Thoracic aorta (tissue), 2 donors: ENCODE results near the gene MYT1. TPM values are rescaled to one million over a fixed set of nuclear protein-coding genes. Genes with fewer than 3 reads are reported as not detected.

Source experiments
- ATAC-seq: fragments of 150-250 bp; one replicate; pipeline ENCODE4 v1.8.0; 2017; ENCODE audit warnings: low read depth; ENCODE audit not compliant: insufficient number of reproducible peaks, low FRiP score
- DNase-seq: peaks from one replicate; pipeline ENCODE4 v3.0.0-alpha.2; 2020; ENCODE audit warnings: low spot score
- H3K27ac ChIP-seq, 2 donors: fragments of 200-600 bp; sonication (generic); 1 replicate in 1 of 2; 2 replicates in 1 of 2; pipeline ENCODE4 v1.5.1; 2016; ENCODE audit warnings: mild to moderate bottlenecking in 2 of 2, moderate library complexity in 2 of 2
- H3K27me3 ChIP-seq: fragments of 200-600 bp; sonication (generic); replicated peaks from 2 replicates; pipeline ENCODE4 v1.6.0; 2016; ENCODE audit warnings: mild to moderate bottlenecking; ENCODE audit not compliant: insufficient read depth
- H3K36me3 ChIP-seq: fragments of 200-600 bp; sonication (generic); one replicate; pipeline ENCODE4 v1.5.1; 2016
- H3K4me1 ChIP-seq, 2 donors: fragments of 200-600 bp; sonication (generic); 1 replicate in 1 of 2; 2 replicates in 1 of 2; pipeline versions ENCODE4 v1.5.1 to v1.6.0; 2016; ENCODE audit warnings: low read depth in 2 of 2, mild to moderate bottlenecking in 1 of 2; ENCODE audit not compliant: control insufficient read depth in 1 of 2
- H3K4me3 ChIP-seq: fragments of 200-600 bp; sonication (generic); 2 replicates; pipeline ENCODE4 v1.5.1; 2016; ENCODE audit warnings: mild to moderate bottlenecking
- H3K9me3 ChIP-seq: fragments of 200-600 bp; sonication (generic); 2 replicates; pipeline ENCODE4 v1.5.1; 2016
- CTCF ChIP-seq: fragments of 200-600 bp; sonication (generic); IDR thresholded peaks from one replicate; pipeline ENCODE4 v1.5.1; 2019; ENCODE audit warnings: antibody characterized with exemption
- total RNA-seq, 2 donors: library from RNA; depleted of rRNA; stranded (reverse); fragments of >200 nt; gene quantifications; one replicate each; pipeline versions ENCODE4 v1.1.0 to v1.2.3, GENCODE V29; 2016

MYT1 gene
- total RNA-seq, 2 donors from 2014 or later, result not detected

DNA sequence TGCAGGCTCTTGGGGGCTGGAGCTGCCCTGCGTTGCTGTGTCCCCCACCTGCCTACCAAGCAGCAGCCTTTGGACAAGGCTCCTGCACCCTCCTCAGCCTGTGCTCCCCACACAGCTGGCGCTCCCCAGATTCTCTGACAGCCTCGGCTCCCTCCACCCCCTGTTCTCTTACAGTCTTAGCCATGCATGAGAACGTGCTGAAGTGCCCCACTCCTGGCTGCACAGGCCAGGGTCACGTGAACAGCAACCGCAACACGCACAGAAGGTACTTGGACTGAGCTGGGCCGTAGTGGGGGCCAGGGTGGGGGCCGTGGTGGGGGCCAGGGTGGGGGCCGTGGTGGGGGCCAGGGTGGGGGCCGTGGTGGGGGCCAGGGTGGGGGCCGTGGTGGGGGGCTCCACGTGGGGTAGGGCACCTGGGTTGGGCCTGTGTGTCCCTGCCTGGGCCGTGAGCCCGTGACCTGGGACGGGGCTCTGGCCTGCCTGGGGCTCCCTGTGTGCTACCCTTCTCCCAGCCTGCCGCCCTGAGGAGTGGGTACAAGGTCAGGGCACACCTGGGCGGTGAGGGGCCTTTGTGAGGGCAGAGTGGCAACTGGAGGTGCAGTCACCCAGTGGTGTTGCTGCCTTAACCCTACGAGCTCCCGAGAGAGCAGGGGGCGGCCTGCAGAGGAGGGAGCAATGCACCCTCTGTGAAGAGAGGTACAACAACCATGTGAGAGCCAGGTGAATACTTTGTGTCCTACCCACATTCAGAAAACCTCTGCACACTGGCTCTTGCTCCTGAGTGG, 47.8 kb downstream of the MYT1 start:
- H3K27ac ChIP-seq, result no peak overlapping the region

GRCh38 chr20:64212755-64213154, 48.5 kb downstream of the MYT1 start:
- no peak for DNase-seq
- H3K27me3 ChIP-seq, result no peaks in the 10 kb centered on the region
- TF ChIP-seq CTCF, result no peak
- no peaks in the 10 kb centered on the region for H3K9me3 ChIP-seq
- peaks cover 2 to 11% of the 10 kb centered on the region in 2 donors for H3K4me1 ChIP-seq
- H3K27ac ChIP-seq, result no peak overlapping the region
- no peaks in the 10 kb centered on the region for H3K36me3 ChIP-seq
- H3K4me3 ChIP-seq, result no peak overlapping the region
- ATAC-seq, result no peak

More for the DNA sequence above, 47.8 kb downstream of the MYT1 start:
- H3K36me3 ChIP-seq, result no peaks in the 10 kb centered on the region
- no peak overlapping the region for H3K4me3 ChIP-seq
- TF ChIP-seq CTCF, result no peak
- no peak for ATAC-seq
- no peak for DNase-seq
- H3K4me1 ChIP-seq, result peaks cover 2 to 11% of the 10 kb centered on the region in 2 donors
- H3K27me3 ChIP-seq, result no peaks in the 10 kb centered on the region
- H3K9me3 ChIP-seq, result no peaks in the 10 kb centered on the region

GRCh38 chr20:64214113-64214512, 49.9 kb downstream of the MYT1 start:
- H3K4me1 ChIP-seq, result peaks cover 2 to 11% of the 10 kb centered on the region in 2 donors
- no peaks in the 10 kb centered on the region for H3K27me3 ChIP-seq
- no peak for TF ChIP-seq CTCF
- H3K36me3 ChIP-seq, result no peaks in the 10 kb centered on the region
- ATAC-seq (no peak), DNase-seq (no peak)
- no peak overlapping the region for H3K4me3 ChIP-seq
- H3K27ac ChIP-seq, result no peak overlapping the region
- H3K9me3 ChIP-seq, result no peaks in the 10 kb centered on the region

DNA sequence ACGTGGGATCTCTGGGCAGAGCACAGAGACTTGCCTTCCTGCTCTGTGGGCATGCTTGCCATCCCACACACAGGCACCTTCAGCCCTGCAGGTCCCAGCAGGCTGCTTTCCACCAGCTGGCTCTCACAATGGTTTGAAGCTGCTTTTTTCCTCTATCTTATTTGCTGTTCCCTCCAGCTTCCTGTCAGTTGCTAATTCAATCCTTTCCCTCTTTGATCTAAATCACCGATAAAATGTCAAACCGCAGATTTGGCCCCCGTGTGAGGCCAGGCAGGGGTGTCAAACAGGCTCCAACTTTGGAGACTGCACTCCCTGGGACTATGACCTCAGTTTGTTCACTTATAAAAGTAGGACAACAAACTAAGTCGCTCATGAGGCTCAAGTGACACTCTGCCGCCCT, 50.7 kb downstream of the MYT1 start:
- H3K4me1 ChIP-seq, result peaks cover 2 to 11% of the 10 kb centered on the region in 2 donors
- TF ChIP-seq CTCF, result no peak
- H3K27ac ChIP-seq, result no peak overlapping the region
- no peaks in the 10 kb centered on the region for H3K36me3 ChIP-seq
- ATAC-seq (no peak), DNase-seq (no peak)
- no peaks in the 10 kb centered on the region for H3K27me3 ChIP-seq
- H3K9me3 ChIP-seq, result no peaks in the 10 kb centered on the region
- H3K4me3 ChIP-seq, result no peak overlapping the region

GRCh38 chr20:64216036-64216435, 51.8 kb downstream of the MYT1 start:
- ATAC-seq, result no peak
- no peaks in the 10 kb centered on the region for H3K27me3 ChIP-seq

More at GRCh38 chr20:64216036-64216435, 51.8 kb downstream of the MYT1 start:
- H3K27ac ChIP-seq, result no peak overlapping the region
- H3K4me1 ChIP-seq, result peaks cover 2 to 11% of the 10 kb centered on the region in 2 donors
- no peaks in the 10 kb centered on the region for H3K36me3 ChIP-seq
- no peaks in the 10 kb centered on the region for H3K9me3 ChIP-seq
- DNase-seq, result no peak
- TF ChIP-seq CTCF, result no peak
- H3K4me3 ChIP-seq, result no peak overlapping the region
